HepG2 (cell line): ENCODE measurements around the gene URGCP. TPM values are rescaled to one million over a fixed set of nuclear protein-coding genes. Genes with fewer than 3 reads are reported as not detected.

Experiments used
- AGO2 ChIP-seq: fragments of 200-400 bp; formaldehyde crosslinking; optimal IDR thresholded peaks from 2 replicates; pipeline ENCODE3; 2017; ENCODE audit warnings: mild to moderate bottlenecking, low read depth, low read length, moderate library complexity
- ARNT2 ChIP-seq: sonication (generic); formaldehyde crosslinking; IDR thresholded peaks from 2 replicates; pipeline ENCODE4 v1.8.0; 2022; ENCODE audit warnings: mild to moderate bottlenecking, low read depth, missing genetic modification reagents, moderate library complexity
- ATM ChIP-seq: fragments of 450-650 bp; IDR thresholded peaks from 2 replicates; pipeline ENCODE4 v1.7.1; 2017; ENCODE audit warnings: mild to moderate bottlenecking, borderline replicate concordance
- JARID2 ChIP-seq: sonication (generic); formaldehyde crosslinking; IDR thresholded peaks from 2 replicates; pipeline ENCODE4 v1.8.1; 2023; ENCODE audit warnings: missing genetic modification reagents, inconsistent platforms; ENCODE audit not compliant: insufficient replicate concordance
- KAT2B ChIP-seq: fragments of 150-350 bp; IDR thresholded peaks from 2 replicates; pipeline ENCODE4 v1.6.1; 2014; ENCODE audit warnings: low read depth, low read length, borderline replicate concordance
- KLF6 ChIP-seq: IDR thresholded peaks from 2 replicates; pipeline ENCODE4 v1.8.0; 2016; ENCODE audit warnings: missing biosample characterization, missing genetic modification reagents
- MAZ ChIP-seq, 2 experiments: sonication (generic) in 1 of 2; formaldehyde crosslinking in 1 of 2; IDR thresholded peaks; 2 replicates each; pipeline versions ENCODE4 v1.5.0 to v1.6.1; 2012 to 2020; ENCODE audit warnings: low read depth in 2 of 2, mild to moderate bottlenecking in 2 of 2, borderline replicate concordance in 1 of 2, improper control_type of control experiment in 1 of 2, low read length in 1 of 2, missing genetic modification reagents in 1 of 2, moderate library complexity in 1 of 2
- NR2F1 ChIP-seq, 2 experiments: fragments of 450-650 bp in 1 of 2; formaldehyde crosslinking in 1 of 2; IDR thresholded peaks; 2 replicates each; pipeline versions ENCODE4 v1.5.0 to v1.6.1; 2016 to 2020; ENCODE audit warnings: mild to moderate bottlenecking in 1 of 2, missing compliant biosample characterization in 1 of 2, missing genetic modification reagents in 1 of 2, moderate library complexity in 1 of 2
- RFXANK ChIP-seq: IDR thresholded peaks from 2 replicates; pipeline ENCODE4 v1.6.1; 2016
- SYNCRIP ChIP-seq: fragments of 200-400 bp; formaldehyde crosslinking; IDR thresholded peaks from 2 replicates; pipeline ENCODE4 v1.6.1; 2018; ENCODE audit warnings: mild to moderate bottlenecking, low read depth, low read length; ENCODE audit not compliant: insufficient read depth
- ZNF672 ChIP-seq: sonication (generic); formaldehyde crosslinking; IDR thresholded peaks from 2 replicates; pipeline ENCODE4 v1.8.1; 2022; ENCODE audit warnings: missing genetic modification reagents
- ZSCAN12 ChIP-seq: sonication (generic); formaldehyde crosslinking; IDR thresholded peaks from 2 replicates; pipeline ENCODE4 v1.9.0; 2021; ENCODE audit warnings: mild to moderate bottlenecking, missing genetic modification reagents
- polyA plus RNA-seq, 8 experiments: library from polyadenylated mRNA; depleted of rRNA in 3 of 8; stranded (reverse) in 7 of 8; unstranded in 1 of 8; fragments of >200 nt; fragmentation: Illumina TruSeq in 4 of 8; extraction: Trizol in 4 of 8; gene quantifications; 2 replicates each; pipeline versions ENCODE4 v1.2.1 to v1.2.3, GENCODE V29; 2011 to 2016; ENCODE audit warnings: low read depth in 4 of 8, missing spikeins in 1 of 8, mixed read lengths in 1 of 8; ENCODE audit not compliant: insufficient read depth in 1 of 8
- total RNA-seq, 5 experiments: library from RNA; depleted of rRNA; stranded (reverse); fragments of >200 nt; fragmentation: Illumina TruSeq; extraction: Trizol; gene quantifications; 2 replicates each; pipeline ENCODE4 v1.2.3, GENCODE V29; 2016; ENCODE audit warnings: low read depth in 1 of 5
- TF ChIP-seq, protein P1 (sequence below): sonication (generic); formaldehyde crosslinking; IDR thresholded peaks from 2 replicates; pipeline ENCODE4 v1.8.1; 2023; ENCODE audit warnings: missing genetic modification reagents, inconsistent platforms, borderline replicate concordance
- TF ChIP-seq, protein P2 (sequence below): sonication (generic); formaldehyde crosslinking; IDR thresholded peaks from 2 replicates; pipeline ENCODE4 v1.8.1; 2023; ENCODE audit warnings: mild to moderate bottlenecking, missing genetic modification reagents
- TF ChIP-seq, protein P3 (sequence below): sonication (generic); formaldehyde crosslinking; IDR thresholded peaks from 2 replicates; pipeline ENCODE4 v1.4.0; 2020; ENCODE audit warnings: mild to moderate bottlenecking, missing genetic modification reagents
- TF ChIP-seq, protein P4 (sequence below): sonication (generic); formaldehyde crosslinking; IDR thresholded peaks from 2 replicates; pipeline ENCODE4 v1.5.1; 2020; ENCODE audit warnings: missing genetic modification reagents, mild to moderate bottlenecking, borderline replicate concordance
- TF ChIP-seq, protein P5 (sequence below): sonication (generic); formaldehyde crosslinking; IDR thresholded peaks from 2 replicates; pipeline ENCODE4 v1.5.0; 2020; ENCODE audit warnings: missing genetic modification reagents
- TF ChIP-seq, protein P6 (sequence below): sonication (generic); formaldehyde crosslinking; IDR thresholded peaks from 2 replicates; pipeline ENCODE4 v1.4.0; 2020; ENCODE audit warnings: mild to moderate bottlenecking, missing genetic modification reagents
- TF ChIP-seq, protein P7 (sequence below): IDR thresholded peaks from 2 replicates; pipeline ENCODE4 v1.6.1; 2016

Gene URGCP
- total and polyA plus RNA-seq, 2 of the 13 experiments (the other 11 are each of a cell fraction or from before 2014, with no cell fraction given) = 22.3 to 25.8 TPM

DNA sequence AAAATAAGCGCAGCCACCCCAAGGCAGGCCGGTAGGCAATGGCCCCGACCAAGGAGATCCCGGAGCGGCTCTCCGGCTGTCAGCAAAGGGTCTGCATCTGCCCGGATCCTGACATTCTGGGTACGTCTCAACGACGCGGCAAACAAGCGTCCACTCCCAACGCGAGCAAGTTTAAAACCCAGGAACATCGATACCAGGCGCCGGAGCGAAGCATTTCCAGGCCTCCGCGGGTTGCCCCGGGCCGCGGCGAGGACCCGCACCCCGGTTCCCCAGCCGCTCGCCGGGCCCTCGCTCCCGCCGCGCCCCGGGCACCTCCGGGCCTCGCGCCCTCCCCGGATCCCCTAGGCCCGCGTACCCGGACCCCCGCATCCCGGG lies 453 bp downstream of the URGCP start (continued):
- TF ChIP-seq MAZ (IDR thresholded peaks at IDR 0.05; ENCODE audit: borderline replicate concordance, low read depth, low read length) (no peak), MAZ (CRISPR knock-in tag; IDR thresholded peaks at IDR 0.05; ENCODE audit: low read depth) (no peak), ARNT2 (CRISPR knock-in tag) (peak; percentile 41), AGO2 (peak; percentile 70), KLF6 (no peak), ZSCAN12 (0 out of 2 replicates have a peak, but pooled peaks have one; percentile 41), ZNF672 (CRISPR knock-in tag) (no peak), NR2F1 (CRISPR knock-in tag; IDR thresholded peaks at IDR 0.05) (no peak), ATM (no peak), KAT2B (no peak), JARID2 (CRISPR knock-in tag) (no peak), SYNCRIP (no peak), RFXANK (0 out of 2 replicates have a peak, but pooled peaks have one; percentile 1)
- TF ChIP-seq, protein P1, sequence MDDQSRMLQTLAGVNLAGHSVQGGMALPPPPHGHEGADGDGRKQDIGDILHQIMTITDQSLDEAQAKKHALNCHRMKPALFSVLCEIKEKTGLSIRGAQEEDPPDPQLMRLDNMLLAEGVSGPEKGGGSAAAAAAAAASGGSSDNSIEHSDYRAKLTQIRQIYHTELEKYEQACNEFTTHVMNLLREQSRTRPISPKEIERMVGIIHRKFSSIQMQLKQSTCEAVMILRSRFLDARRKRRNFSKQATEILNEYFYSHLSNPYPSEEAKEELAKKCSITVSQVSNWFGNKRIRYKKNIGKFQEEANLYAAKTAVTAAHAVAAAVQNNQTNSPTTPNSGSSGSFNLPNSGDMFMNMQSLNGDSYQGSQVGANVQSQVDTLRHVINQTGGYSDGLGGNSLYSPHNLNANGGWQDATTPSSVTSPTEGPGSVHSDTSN (CRISPR knock-in tag) = 0 out of 2 replicates have a peak, but pooled peaks have one; percentile 40
- TF ChIP-seq, protein P2, sequence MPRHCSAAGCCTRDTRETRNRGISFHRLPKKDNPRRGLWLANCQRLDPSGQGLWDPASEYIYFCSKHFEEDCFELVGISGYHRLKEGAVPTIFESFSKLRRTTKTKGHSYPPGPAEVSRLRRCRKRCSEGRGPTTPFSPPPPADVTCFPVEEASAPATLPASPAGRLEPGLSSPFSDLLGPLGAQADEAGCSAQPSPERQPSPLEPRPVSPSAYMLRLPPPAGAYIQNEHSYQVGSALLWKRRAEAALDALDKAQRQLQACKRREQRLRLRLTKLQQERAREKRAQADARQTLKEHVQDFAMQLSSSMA = no peak
- TF ChIP-seq, protein P3, sequence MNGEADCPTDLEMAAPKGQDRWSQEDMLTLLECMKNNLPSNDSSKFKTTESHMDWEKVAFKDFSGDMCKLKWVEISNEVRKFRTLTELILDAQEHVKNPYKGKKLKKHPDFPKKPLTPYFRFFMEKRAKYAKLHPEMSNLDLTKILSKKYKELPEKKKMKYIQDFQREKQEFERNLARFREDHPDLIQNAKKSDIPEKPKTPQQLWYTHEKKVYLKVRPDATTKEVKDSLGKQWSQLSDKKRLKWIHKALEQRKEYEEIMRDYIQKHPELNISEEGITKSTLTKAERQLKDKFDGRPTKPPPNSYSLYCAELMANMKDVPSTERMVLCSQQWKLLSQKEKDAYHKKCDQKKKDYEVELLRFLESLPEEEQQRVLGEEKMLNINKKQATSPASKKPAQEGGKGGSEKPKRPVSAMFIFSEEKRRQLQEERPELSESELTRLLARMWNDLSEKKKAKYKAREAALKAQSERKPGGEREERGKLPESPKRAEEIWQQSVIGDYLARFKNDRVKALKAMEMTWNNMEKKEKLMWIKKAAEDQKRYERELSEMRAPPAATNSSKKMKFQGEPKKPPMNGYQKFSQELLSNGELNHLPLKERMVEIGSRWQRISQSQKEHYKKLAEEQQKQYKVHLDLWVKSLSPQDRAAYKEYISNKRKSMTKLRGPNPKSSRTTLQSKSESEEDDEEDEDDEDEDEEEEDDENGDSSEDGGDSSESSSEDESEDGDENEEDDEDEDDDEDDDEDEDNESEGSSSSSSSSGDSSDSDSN (CRISPR knock-in tag) = peak; percentile 63; the same call in 1 of the 2 replicates
- TF ChIP-seq, protein P4, sequence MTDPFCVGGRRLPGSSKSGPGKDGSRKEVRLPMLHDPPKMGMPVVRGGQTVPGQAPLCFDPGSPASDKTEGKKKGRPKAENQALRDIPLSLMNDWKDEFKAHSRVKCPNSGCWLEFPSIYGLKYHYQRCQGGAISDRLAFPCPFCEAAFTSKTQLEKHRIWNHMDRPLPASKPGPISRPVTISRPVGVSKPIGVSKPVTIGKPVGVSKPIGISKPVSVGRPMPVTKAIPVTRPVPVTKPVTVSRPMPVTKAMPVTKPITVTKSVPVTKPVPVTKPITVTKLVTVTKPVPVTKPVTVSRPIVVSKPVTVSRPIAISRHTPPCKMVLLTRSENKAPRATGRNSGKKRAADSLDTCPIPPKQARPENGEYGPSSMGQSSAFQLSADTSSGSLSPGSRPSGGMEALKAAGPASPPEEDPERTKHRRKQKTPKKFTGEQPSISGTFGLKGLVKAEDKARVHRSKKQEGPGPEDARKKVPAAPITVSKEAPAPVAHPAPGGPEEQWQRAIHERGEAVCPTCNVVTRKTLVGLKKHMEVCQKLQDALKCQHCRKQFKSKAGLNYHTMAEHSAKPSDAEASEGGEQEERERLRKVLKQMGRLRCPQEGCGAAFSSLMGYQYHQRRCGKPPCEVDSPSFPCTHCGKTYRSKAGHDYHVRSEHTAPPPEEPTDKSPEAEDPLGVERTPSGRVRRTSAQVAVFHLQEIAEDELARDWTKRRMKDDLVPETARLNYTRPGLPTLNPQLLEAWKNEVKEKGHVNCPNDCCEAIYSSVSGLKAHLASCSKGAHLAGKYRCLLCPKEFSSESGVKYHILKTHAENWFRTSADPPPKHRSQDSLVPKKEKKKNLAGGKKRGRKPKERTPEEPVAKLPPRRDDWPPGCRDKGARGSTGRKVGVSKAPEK (CRISPR knock-in tag) = no peak
- TF ChIP-seq, protein P5, sequence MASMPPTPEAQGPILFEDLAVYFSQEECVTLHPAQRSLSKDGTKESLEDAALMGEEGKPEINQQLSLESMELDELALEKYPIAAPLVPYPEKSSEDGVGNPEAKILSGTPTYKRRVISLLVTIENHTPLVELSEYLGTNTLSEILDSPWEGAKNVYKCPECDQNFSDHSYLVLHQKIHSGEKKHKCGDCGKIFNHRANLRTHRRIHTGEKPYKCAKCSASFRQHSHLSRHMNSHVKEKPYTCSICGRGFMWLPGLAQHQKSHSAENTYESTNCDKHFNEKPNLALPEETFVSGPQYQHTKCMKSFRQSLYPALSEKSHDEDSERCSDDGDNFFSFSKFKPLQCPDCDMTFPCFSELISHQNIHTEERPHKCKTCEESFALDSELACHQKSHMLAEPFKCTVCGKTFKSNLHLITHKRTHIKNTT (CRISPR knock-in tag) = no peak
- TF ChIP-seq, protein P6, sequence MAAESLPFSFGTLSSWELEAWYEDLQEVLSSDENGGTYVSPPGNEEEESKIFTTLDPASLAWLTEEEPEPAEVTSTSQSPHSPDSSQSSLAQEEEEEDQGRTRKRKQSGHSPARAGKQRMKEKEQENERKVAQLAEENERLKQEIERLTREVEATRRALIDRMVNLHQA (CRISPR knock-in tag) = no peak
- TF ChIP-seq, protein P7, sequence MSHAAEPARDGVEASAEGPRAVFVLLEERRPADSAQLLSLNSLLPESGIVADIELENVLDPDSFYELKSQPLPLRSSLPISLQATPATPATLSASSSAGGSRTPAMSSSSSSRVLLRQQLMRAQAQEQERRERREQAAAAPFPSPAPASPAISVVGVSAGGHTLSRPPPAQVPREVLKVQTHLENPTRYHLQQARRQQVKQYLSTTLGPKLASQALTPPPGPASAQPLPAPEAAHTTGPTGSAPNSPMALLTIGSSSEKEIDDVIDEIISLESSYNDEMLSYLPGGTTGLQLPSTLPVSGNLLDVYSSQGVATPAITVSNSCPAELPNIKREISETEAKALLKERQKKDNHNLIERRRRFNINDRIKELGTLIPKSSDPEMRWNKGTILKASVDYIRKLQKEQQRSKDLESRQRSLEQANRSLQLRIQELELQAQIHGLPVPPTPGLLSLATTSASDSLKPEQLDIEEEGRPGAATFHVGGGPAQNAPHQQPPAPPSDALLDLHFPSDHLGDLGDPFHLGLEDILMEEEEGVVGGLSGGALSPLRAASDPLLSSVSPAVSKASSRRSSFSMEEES = no peak
